Renal cortical epithelial cell (primary cell): Measurements from ENCODE around the gene MED9. TPM values are rescaled to one million over a fixed set of nuclear protein-coding genes. Genes with fewer than 3 reads are reported as not detected.

ENCODE experiments used
- DNase-seq: peaks from one replicate; pipeline ENCODE4 v3.0.0-alpha.2; 2011; ENCODE audit warnings: low read depth
- total RNA-seq: library from RNA; depleted of rRNA; stranded (reverse); fragments of >200 nt; gene quantifications from 2 replicates; pipeline ENCODE4 v1.2.3, GENCODE V29; 2014

Gene MED9
- total RNA-seq, 1 donor from 2014 or later, result 22.5 TPM

- DNase-seq, result no peak
Measured at GRCh38 chr17:17537311-17538099, 60.7 kb downstream of the MED9 start.

GRCh38 chr17:17538417-17539391, 61.9 kb downstream of the MED9 start:
- DNase-seq, result no peak

- DNase-seq, result no peak
Measured at GRCh38 chr17:17539591-17539990, 62.8 kb downstream of the MED9 start.

GRCh38 chr17:17540278-17540906, 63.6 kb downstream of the MED9 start:
- DNase-seq, result no peak

- DNase-seq, result no peak
Measured at GRCh38 chr17:17540935-17541639, 64.3 kb downstream of the MED9 start.

GRCh38 chr17:17541640-17542001, 64.8 kb downstream of the MED9 start:
- DNase-seq, result no peak

Other genes with a start within 250 kb of the MED9 start
- gene FLCN, start 239.8 kb upstream of the MED9 start, total RNA-seq, result 37.7 and 40.7 TPM in 2 replicates
- 63.6 and 105 TPM in 2 replicates for gene COPS3, start 195.8 kb upstream of the MED9 start, total RNA-seq
- 0.94 TPM in 1 of 2 replicates, not detected in the other for gene NT5M, start 173.6 kb upstream of the MED9 start, total RNA-seq
- 16.1 and 154 TPM in 2 replicates for gene RASD1, start 19.4 kb downstream of the MED9 start, total RNA-seq
- gene PEMT, start 114.7 kb downstream of the MED9 start, total RNA-seq, result 36.0 and 36.6 TPM in 2 replicates
- gene RAI1, start 204.5 kb downstream of the MED9 start, total RNA-seq, result 9.9 and 25.1 TPM in 2 replicates